ENCODE results near the gene SPAG4.
A peak's percentile ranks its signal among the peaks of the same experiment; 100 is the strongest.

Gene SPAG4

GRCh38 chr20:35599776-35600120 is 15.9 kb upstream of the SPAG4 start:
- H3K9ac ChIP-seq (ENCODE audit: low read depth, low read length), result no peak overlapping the region
- peaks cover 43% of the 10 kb centered on the region for H3K27me3 ChIP-seq (ENCODE audit: control insufficient read depth, insufficient read depth, low read length)
- no peaks in the 10 kb centered on the region for H3K4me1 ChIP-seq (ENCODE audit: control insufficient read depth, insufficient read depth, low read length)
- no peak overlapping the region for H3K27ac ChIP-seq (ENCODE audit: low read depth, low read length)
- H3K9me3 ChIP-seq (ENCODE audit: control insufficient read depth, insufficient read depth, low read length), result no peaks in the 10 kb centered on the region
- no peaks in the 10 kb centered on the region for H3K36me3 ChIP-seq (ENCODE audit: control insufficient read depth, insufficient read depth, low read length)
- no peak overlapping the region for H3K4me3 ChIP-seq (ENCODE audit: low read depth, low read length)

GRCh38 chr20:35600176-35600992 is 15.2 kb upstream of the SPAG4 start:
- H3K27ac ChIP-seq (ENCODE audit: low read depth, low read length), result no peak overlapping the region
- no peaks in the 10 kb centered on the region for H3K4me1 ChIP-seq (ENCODE audit: control insufficient read depth, insufficient read depth, low read length)

GRCh38 chr20:35600993-35601973 is 14.3 kb upstream of the SPAG4 start:
- Histone ChIP-seq H3K9me3 (ENCODE audit: control insufficient read depth, insufficient read depth, low read length) (no peaks in the 10 kb centered on the region), H3K27ac (ENCODE audit: low read depth, low read length) (no peak overlapping the region), H3K36me3 (ENCODE audit: control insufficient read depth, insufficient read depth, low read length) (no peaks in the 10 kb centered on the region), H3K4me1 (ENCODE audit: control insufficient read depth, insufficient read depth, low read length) (no peaks in the 10 kb centered on the region), H3K27me3 (ENCODE audit: control insufficient read depth, insufficient read depth, low read length) (peaks cover 43% of the 10 kb centered on the region), H3K4me3 (ENCODE audit: low read depth, low read length) (peak overlapping the region; percentile 65), H3K9ac (ENCODE audit: low read depth, low read length) (peak overlapping the region; percentile 45; the same call in 1 of the 2 replicates)

More at GRCh38 chr20:35600176-35600992, 15.2 kb upstream of the SPAG4 start:
- Histone ChIP-seq H3K36me3 (ENCODE audit: control insufficient read depth, insufficient read depth, low read length) (no peaks in the 10 kb centered on the region), H3K9me3 (ENCODE audit: control insufficient read depth, insufficient read depth, low read length) (no peaks in the 10 kb centered on the region), H3K27me3 (ENCODE audit: control insufficient read depth, insufficient read depth, low read length) (peaks cover 43% of the 10 kb centered on the region), H3K9ac (ENCODE audit: low read depth, low read length) (no peak overlapping the region), H3K4me3 (ENCODE audit: low read depth, low read length) (peak overlapping the region; percentile 65)

- Histone ChIP-seq H3K4me3 (ENCODE audit: low read depth, low read length) (peak overlapping the region; percentile 65; the same call in 1 of the 2 replicates), H3K9me3 (ENCODE audit: control insufficient read depth, insufficient read depth, low read length) (no peaks in the 10 kb centered on the region), H3K9ac (ENCODE audit: low read depth, low read length) (no peak overlapping the region), H3K27ac (ENCODE audit: low read depth, low read length) (no peak overlapping the region), H3K4me1 (ENCODE audit: control insufficient read depth, insufficient read depth, low read length) (no peaks in the 10 kb centered on the region), H3K27me3 (ENCODE audit: control insufficient read depth, insufficient read depth, low read length) (peaks cover 43% of the 10 kb centered on the region), H3K36me3 (ENCODE audit: control insufficient read depth, insufficient read depth, low read length) (no peaks in the 10 kb centered on the region)
These were observed 13.6 kb upstream of the SPAG4 start for GRCh38 chr20:35601990-35602389.

- Histone ChIP-seq H3K27ac (ENCODE audit: low read depth, low read length) (no peak overlapping the region), H3K36me3 (ENCODE audit: control insufficient read depth, insufficient read depth, low read length) (no peaks in the 10 kb centered on the region), H3K4me3 (ENCODE audit: low read depth, low read length) (no peak overlapping the region), H3K4me1 (ENCODE audit: control insufficient read depth, insufficient read depth, low read length) (no peaks in the 10 kb centered on the region), H3K9ac (ENCODE audit: low read depth, low read length) (no peak overlapping the region), H3K9me3 (ENCODE audit: control insufficient read depth, insufficient read depth, low read length) (no peaks in the 10 kb centered on the region), H3K27me3 (ENCODE audit: control insufficient read depth, insufficient read depth, low read length) (peaks cover 43% of the 10 kb centered on the region)
These were observed 12.7 kb upstream of the SPAG4 start for GRCh38 chr20:35602851-35603495.

- no peak overlapping the region for H3K4me3 ChIP-seq (ENCODE audit: low read depth, low read length)
- no peak overlapping the region for H3K27ac ChIP-seq (ENCODE audit: low read depth, low read length)
- H3K4me1 ChIP-seq (ENCODE audit: control insufficient read depth, insufficient read depth, low read length), result no peaks in the 10 kb centered on the region
- H3K27me3 ChIP-seq (ENCODE audit: control insufficient read depth, insufficient read depth, low read length), result peaks cover 43% of the 10 kb centered on the region
- no peak overlapping the region for H3K9ac ChIP-seq (ENCODE audit: low read depth, low read length)
- H3K36me3 ChIP-seq (ENCODE audit: control insufficient read depth, insufficient read depth, low read length), result no peaks in the 10 kb centered on the region
- no peaks in the 10 kb centered on the region for H3K9me3 ChIP-seq (ENCODE audit: control insufficient read depth, insufficient read depth, low read length)
These were observed 11.8 kb upstream of the SPAG4 start for GRCh38 chr20:35603695-35604448.

GRCh38 chr20:35604449-35604747 is 11.2 kb upstream of the SPAG4 start:
- Histone ChIP-seq H3K4me1 (ENCODE audit: control insufficient read depth, insufficient read depth, low read length) (no peaks in the 10 kb centered on the region), H3K4me3 (ENCODE audit: low read depth, low read length) (no peak overlapping the region), H3K36me3 (ENCODE audit: control insufficient read depth, insufficient read depth, low read length) (no peaks in the 10 kb centered on the region), H3K9me3 (ENCODE audit: control insufficient read depth, insufficient read depth, low read length) (no peaks in the 10 kb centered on the region), H3K27me3 (ENCODE audit: control insufficient read depth, insufficient read depth, low read length) (peaks cover 42% of the 10 kb centered on the region), H3K27ac (ENCODE audit: low read depth, low read length) (no peak overlapping the region), H3K9ac (ENCODE audit: low read depth, low read length) (no peak overlapping the region)

DNA sequence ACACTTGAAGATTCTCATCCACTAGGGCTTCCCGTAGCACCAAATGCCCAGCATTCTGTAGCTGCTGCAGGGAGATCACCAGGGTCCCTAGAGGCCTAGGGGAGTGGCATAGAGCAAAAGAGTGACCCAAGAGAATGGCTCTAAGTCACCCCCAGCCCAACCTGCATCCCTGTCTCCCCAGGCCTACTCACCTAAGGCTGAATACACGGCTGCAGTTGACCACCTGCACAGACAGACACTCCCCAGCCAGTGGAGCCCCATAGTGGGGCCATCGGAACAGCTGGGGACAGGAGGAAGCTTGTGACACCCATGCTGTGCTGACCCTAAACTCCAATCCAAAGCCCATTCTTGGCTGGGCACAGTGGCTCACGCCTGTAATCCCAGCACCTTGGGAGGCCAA is 9.5 kb upstream of the SPAG4 start:
- H3K27me3 ChIP-seq (ENCODE audit: control insufficient read depth, insufficient read depth, low read length), result peaks cover 25% of the 10 kb centered on the region
- no peak overlapping the region for H3K4me3 ChIP-seq (ENCODE audit: low read depth, low read length)
- no peaks in the 10 kb centered on the region for H3K4me1 ChIP-seq (ENCODE audit: control insufficient read depth, insufficient read depth, low read length)
- H3K36me3 ChIP-seq (ENCODE audit: control insufficient read depth, insufficient read depth, low read length), result no peaks in the 10 kb centered on the region
- H3K27ac ChIP-seq (ENCODE audit: low read depth, low read length), result no peak overlapping the region
- no peak overlapping the region for H3K9ac ChIP-seq (ENCODE audit: low read depth, low read length)
- H3K9me3 ChIP-seq (ENCODE audit: control insufficient read depth, insufficient read depth, low read length), result no peaks in the 10 kb centered on the region

GRCh38 chr20:35607003-35607735 is 8.5 kb upstream of the SPAG4 start:
- Histone ChIP-seq H3K9me3 (ENCODE audit: control insufficient read depth, insufficient read depth, low read length) (no peaks in the 10 kb centered on the region), H3K36me3 (ENCODE audit: control insufficient read depth, insufficient read depth, low read length) (no peaks in the 10 kb centered on the region), H3K4me3 (ENCODE audit: low read depth, low read length) (no peak overlapping the region), H3K27ac (ENCODE audit: low read depth, low read length) (no peak overlapping the region), H3K9ac (ENCODE audit: low read depth, low read length) (no peak overlapping the region), H3K4me1 (ENCODE audit: control insufficient read depth, insufficient read depth, low read length) (no peaks in the 10 kb centered on the region), H3K27me3 (ENCODE audit: control insufficient read depth, insufficient read depth, low read length) (peaks cover 14% of the 10 kb centered on the region)

- Histone ChIP-seq H3K4me3 (ENCODE audit: low read depth, low read length) (no peak overlapping the region), H3K27me3 (ENCODE audit: control insufficient read depth, insufficient read depth, low read length) (peaks cover 7% of the 10 kb centered on the region), H3K27ac (ENCODE audit: low read depth, low read length) (no peak overlapping the region), H3K9me3 (ENCODE audit: control insufficient read depth, insufficient read depth, low read length) (no peaks in the 10 kb centered on the region), H3K4me1 (ENCODE audit: control insufficient read depth, insufficient read depth, low read length) (no peaks in the 10 kb centered on the region), H3K36me3 (ENCODE audit: control insufficient read depth, insufficient read depth, low read length) (no peaks in the 10 kb centered on the region), H3K9ac (ENCODE audit: low read depth, low read length) (no peak overlapping the region)
These were observed 4.7 kb upstream of the SPAG4 start for GRCh38 chr20:35610833-35611427.

Measured in HUES48 (cell line).